Measurements from ENCODE around the gene HOXA10. TPM values are rescaled to one million over a fixed set of nuclear protein-coding genes. Genes with fewer than 3 reads are reported as not detected.

Gene HOXA10
- total RNA-seq, 2 experiments from 2014 or later, result not detected

- Mint-ChIP-seq H3K27ac (no peak within 1 kb of the TSS), H3K27me3 (peaks cover 81% of the 10 kb centered on the region), H3K9me3 (no peaks in the 10 kb centered on the region), H3K4me3 (peak within 1 kb of the TSS; percentile 65), H3K4me1 (ENCODE audit: low read depth) (peaks cover 31% of the 10 kb centered on the region), H3K36me3 (ENCODE audit: low read depth) (no peaks in the 10 kb centered on the region)
- no peak within 1 kb of the TSS for H3K27ac ChIP-seq (ENCODE audit: low read depth in 1 of 2, low read length in 2 of 2)
- peaks cover 0 to 59% of the 10 kb centered on the region in 2 experiments for H3K9me3 ChIP-seq (ENCODE audit: control insufficient read depth in 1 of 2, insufficient read depth in 1 of 2, low read length in 2 of 2)
- H3K4me3 ChIP-seq (ENCODE audit: low read length), result no peak within 1 kb of the TSS
- peaks cover 37% of the 10 kb centered on the region for H3K4me1 ChIP-seq (ENCODE audit: insufficient read depth, low read length)
- no peaks in the 10 kb centered on the region for H3K36me3 ChIP-seq (ENCODE audit: insufficient read depth, low read length)
- ChIA-PET POLR2A (interaction anchor here (0.9 kb wide), 1 partner anchor 19 kb away, joined by 3 read pairs; no protein-coding TSS in a partner anchor), CTCF (interaction anchor here (1.6 to 4.0 kb wide), 2 partner anchors 13 to 15 kb away, joined by 5 to 51 read pairs; no protein-coding TSS in a partner anchor)
- no peak for TF ChIP-seq CTCF (IDR thresholded peaks at IDR 0.05)
- DNase-seq, result peak in 2 of 14 experiments; percentile 15 to 31
- H3K27me3 ChIP-seq (ENCODE audit: control insufficient read depth in 1 of 2, insufficient read depth in 2 of 2, low read length in 2 of 2), result peaks cover 66 to 82% of the 10 kb centered on the region in 2 experiments
- intact Hi-C loops (cut with DNase I, micrococcal nuclease), result no loop called here
- ATAC-seq (ENCODE audit: poor library complexity), result no peak
Measured at GRCh38 chr7:27147199-27148030, 26.7 kb downstream of the HOXA10 start, which contains the start of gene HOXA6. TSS of gene HOXA6 (minus strand) at chr7:27147774. CDS start at chr7:27147749, 25 bp downstream.

GRCh38 chr7:27146491-27147198 is 27.5 kb downstream of the HOXA10 start:
- Histone ChIP-seq H3K4me1 (ENCODE audit: insufficient read depth, low read length) (peaks cover 29% of the 10 kb centered on the region), H3K36me3 (ENCODE audit: insufficient read depth, low read length) (no peaks in the 10 kb centered on the region), H3K4me3 (ENCODE audit: low read length) (no peak overlapping the region), H3K27me3 (ENCODE audit: control insufficient read depth in 1 of 2, insufficient read depth in 2 of 2, low read length in 2 of 2) (peaks cover 58 to 82% of the 10 kb centered on the region in 2 experiments), H3K9me3 (ENCODE audit: control insufficient read depth in 1 of 2, insufficient read depth in 1 of 2, low read length in 2 of 2) (peaks cover 0 to 57% of the 10 kb centered on the region in 2 experiments), H3K27ac (ENCODE audit: low read depth in 1 of 2, low read length in 2 of 2) (no peak overlapping the region)
- intact Hi-C loops (cut with DNase I, micrococcal nuclease), result no loop called here
- Mint-ChIP-seq H3K36me3 (ENCODE audit: low read depth) (no peaks in the 10 kb centered on the region), H3K27me3 (peaks cover 81% of the 10 kb centered on the region), H3K4me1 (ENCODE audit: low read depth) (peaks cover 23% of the 10 kb centered on the region), H3K4me3 (no peak overlapping the region), H3K9me3 (no peaks in the 10 kb centered on the region), H3K27ac (no peak overlapping the region)
- no peak for ATAC-seq (ENCODE audit: poor library complexity)
- DNase-seq, result no peak
- ChIA-PET POLR2A (no interaction called here), CTCF (interaction anchor here (1.6 kb wide), 1 partner anchor 14 kb away, joined by 5 read pairs; no protein-coding TSS in a partner anchor)
- TF ChIP-seq CTCF (IDR thresholded peaks at IDR 0.05), result no peak

GRCh38 chr7:27145914-27146412 is 28.2 kb downstream of the HOXA10 start:
- ATAC-seq (ENCODE audit: poor library complexity) (no peak), DNase-seq (no peak)
- Mint-ChIP-seq H3K36me3 (ENCODE audit: low read depth) (no peaks in the 10 kb centered on the region), H3K9me3 (no peaks in the 10 kb centered on the region), H3K27me3 (peaks cover 81% of the 10 kb centered on the region), H3K4me3 (no peak overlapping the region), H3K27ac (no peak overlapping the region), H3K4me1 (ENCODE audit: low read depth) (peaks cover 16% of the 10 kb centered on the region)
- Histone ChIP-seq H3K4me3 (ENCODE audit: low read length) (no peak overlapping the region), H3K4me1 (ENCODE audit: insufficient read depth, low read length) (peaks cover 23% of the 10 kb centered on the region), H3K9me3 (ENCODE audit: control insufficient read depth in 1 of 2, insufficient read depth in 1 of 2, low read length in 2 of 2) (peaks cover 0 to 52% of the 10 kb centered on the region in 2 experiments), H3K27me3 (ENCODE audit: control insufficient read depth in 1 of 2, insufficient read depth in 2 of 2, low read length in 2 of 2) (peaks cover 51 to 79% of the 10 kb centered on the region in 2 experiments), H3K36me3 (ENCODE audit: insufficient read depth, low read length) (no peaks in the 10 kb centered on the region), H3K27ac (ENCODE audit: low read depth in 1 of 2, low read length in 2 of 2) (no peak overlapping the region)
- POLR2A ChIA-PET, result no interaction called here
- TF ChIP-seq CTCF (IDR thresholded peaks at IDR 0.05), result no peak
- CTCF ChIA-PET, result interaction anchor here (1.6 kb wide), 1 partner anchor 15 kb away, joined by 5 read pairs; no protein-coding TSS in a partner anchor
- intact Hi-C loops (cut with DNase I, micrococcal nuclease), result no loop called here
